ENCODE data around the gene C1orf21.

- TF ChIP-seq CTCF (IDR thresholded peaks at IDR 0.05): no peak
- no peak for TF ChIP-seq REST (IDR thresholded peaks at IDR 0.05; ENCODE audit: insufficient read depth in 1 of 2, low read depth in 2 of 2, low read length in 1 of 2)
- TF ChIP-seq POLR2AphosphoS5 (IDR thresholded peaks at IDR 0.05; ENCODE audit: low read depth, low read length): no peak
- no peak for TF ChIP-seq TCF7L2 (IDR thresholded peaks at IDR 0.05; ENCODE audit: low read depth, low read length)
These were observed 59.2 kb downstream of the C1orf21 start for GRCh38 chr1:184445997-184446396.

All from Panc1 (cell line).